Keratinocyte (primary cell): Measurements from ENCODE around the gene ZDHHC3. TPM values are rescaled to one million over a fixed set of nuclear protein-coding genes. Genes with fewer than 3 reads are reported as not detected.

Experiments used
- DNase-seq: peaks from one replicate; pipeline ENCODE4 v3.0.0-alpha.2; 2011; ENCODE audit warnings: low read depth, missing footprints, low spot score
- FAIRE-seq: peaks from 2 replicates; lab custom pipeline; 2011; peaks lifted over from hg19 to GRCh38; lab: Jason Lieb, UNC
- H2AFZ ChIP-seq: 2 replicates; pipeline ENCODE4 v1.6.0; 2012; ENCODE audit warnings: low read length, control low read depth, inconsistent platforms; ENCODE audit not compliant: control insufficient read depth
- H3K27ac ChIP-seq: 2 replicates; pipeline ENCODE4 v1.5.1; 2011; ENCODE audit warnings: low read length; ENCODE audit not compliant: control insufficient read depth, insufficient read depth
- H3K27me3 ChIP-seq: 3 replicates; pipeline ENCODE4 v1.6.0; 2011; ENCODE audit warnings: low read length; ENCODE audit not compliant: control insufficient read depth, insufficient read depth; ENCODE audit errors: extremely low read depth
- H3K36me3 ChIP-seq, 2 experiments: 2 replicates in 1 of 2; 3 replicates in 1 of 2; pipeline ENCODE4 v1.5.1; 2011; ENCODE audit warnings: low read length in 2 of 2, mild to moderate bottlenecking in 1 of 2; ENCODE audit not compliant: control insufficient read depth in 2 of 2, insufficient read depth in 2 of 2; ENCODE audit errors: extremely low read depth in 1 of 2
- H3K4me1 ChIP-seq: 3 replicates; pipeline ENCODE4 v1.5.1; 2011; ENCODE audit warnings: low read length; ENCODE audit not compliant: control insufficient read depth, insufficient read depth; ENCODE audit errors: extremely low read depth
- H3K4me2 ChIP-seq: 3 replicates; pipeline ENCODE4 v1.6.0; 2011; ENCODE audit warnings: low read depth, low read length; ENCODE audit not compliant: control insufficient read depth, insufficient read depth; ENCODE audit errors: extremely low read depth
- H3K4me3 ChIP-seq, 3 experiments: fragments of 200-600 bp in 1 of 3; sonication (generic) in 1 of 3; 2 replicates in 2 of 3; 3 replicates in 1 of 3; pipeline ENCODE4 v1.5.1; 2011 to 2016; ENCODE audit warnings: low read length in 3 of 3, mild to moderate bottlenecking in 3 of 3, control low read depth in 2 of 3, inconsistent platforms in 1 of 3, low read depth in 1 of 3, mixed read lengths in 1 of 3, mixed run types in 1 of 3, moderate library complexity in 1 of 3; ENCODE audit not compliant: control insufficient read depth in 2 of 3, insufficient read depth in 2 of 3; ENCODE audit errors: extremely low read depth in 1 of 3
- H3K79me2 ChIP-seq: 2 replicates; pipeline ENCODE4 v1.6.0; 2012; ENCODE audit warnings: low read length; ENCODE audit not compliant: control insufficient read depth, insufficient read depth
- H3K9ac ChIP-seq: 3 replicates; pipeline ENCODE4 v1.6.0; 2011; ENCODE audit warnings: low read length; ENCODE audit not compliant: control insufficient read depth, insufficient read depth; ENCODE audit errors: extremely low read depth
- H3K9me1 ChIP-seq: 3 replicates; pipeline ENCODE4 v1.6.0; 2011; ENCODE audit warnings: low read length; ENCODE audit not compliant: control insufficient read depth, insufficient read depth; ENCODE audit errors: extremely low read depth
- H3K9me3 ChIP-seq: 2 replicates; pipeline ENCODE4 v1.5.1; 2012; ENCODE audit warnings: low read depth, low read length; ENCODE audit not compliant: control insufficient read depth
- H4K20me1 ChIP-seq: 3 replicates; pipeline ENCODE4 v1.6.0; 2011; ENCODE audit warnings: low read length; ENCODE audit not compliant: control insufficient read depth, insufficient read depth; ENCODE audit errors: extremely low read depth
- EZH2 ChIP-seq: IDR thresholded peaks from one replicate; pipeline ENCODE4 v1.6.1; 2012; ENCODE audit warnings: inconsistent platforms, mild to moderate bottlenecking, low read length, moderate library complexity
- dilution Hi-C: fragments of 300-500 bp; cut with MboI; formaldehyde crosslinking; loops from one replicate; pipeline ENCODE4 v1.7.0; 2020; ENCODE audit warnings: low sequenced_read_pairs; ENCODE audit not compliant: extremely low pct_ligation_motif_present
- polyA plus RNA-seq, 5 experiments: library from polyadenylated mRNA; depleted of rRNA in 3 of 5; stranded (reverse) in 3 of 5; stranded (forward) in 1 of 5; unstranded in 1 of 5; fragments of >200 nt; gene quantifications; 1 replicate in 1 of 5; 2 replicates in 3 of 5; 3 replicates in 1 of 5; pipeline versions ENCODE4 v1.2.1 to v1.2.3, GENCODE V29; 2011 to 2012; ENCODE audit warnings: missing spikeins in 2 of 5, low read depth in 1 of 5, low replicate concordance in 1 of 5
- TF ChIP-seq, protein P1 (sequence below), 3 experiments: IDR thresholded peaks in 1 of 3; conservative IDR thresholded peaks in 1 of 3; optimal IDR thresholded peaks in 1 of 3; 2 replicates in 2 of 3; 3 replicates in 1 of 3; pipeline versions ENCODE3 to v1.5.1; 2011; ENCODE audit warnings: low read length in 3 of 3, mild to moderate bottlenecking in 3 of 3, moderate library complexity in 2 of 3, control low read depth in 1 of 3, inconsistent platforms in 1 of 3; ENCODE audit not compliant: insufficient read depth in 2 of 3; ENCODE audit errors: extremely low read depth in 1 of 3

ZDHHC3 gene
- polyA plus RNA-seq, 1 donor (not counting 4 experiments of a cell fraction or from before 2014, with no cell fraction given) = 151 TPM

DNA sequence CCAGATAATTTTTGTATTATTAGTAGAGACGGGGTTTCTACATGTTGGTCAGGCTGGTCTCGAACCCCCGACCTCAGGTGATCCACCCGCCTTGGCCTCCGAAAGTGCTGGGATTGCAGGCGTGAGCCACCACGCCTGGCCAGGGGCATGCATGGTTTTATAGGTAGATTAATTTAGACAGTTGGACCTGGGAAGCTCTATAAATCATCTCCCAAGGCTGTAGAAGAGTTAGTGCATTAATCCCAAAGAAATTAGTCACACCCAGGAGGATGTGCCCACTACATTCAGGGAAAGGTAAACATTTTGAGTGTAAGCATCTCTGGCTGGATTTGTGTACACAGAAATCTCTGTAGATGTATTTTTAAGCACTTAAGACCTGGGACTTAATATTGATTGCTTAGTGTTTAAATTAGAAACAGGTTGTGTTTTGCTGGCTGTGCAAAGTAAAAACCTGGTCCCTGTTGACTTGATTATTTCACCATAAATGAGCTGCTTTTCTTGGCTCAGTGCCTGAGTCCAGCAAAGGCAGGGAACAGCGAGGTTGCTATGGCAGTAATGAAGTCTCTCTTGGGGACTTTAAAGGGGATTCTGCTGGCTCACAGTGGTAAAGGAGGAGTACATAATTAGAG is 19.3 kb upstream of the ZDHHC3 start:
- Histone ChIP-seq H3K9ac (no peak overlapping the region), H3K9me3 (no peaks in the 10 kb centered on the region), H3K79me2 (peaks cover 16% of the 10 kb centered on the region), H2AFZ (no peak overlapping the region), H3K4me1 (peaks cover 39% of the 10 kb centered on the region), H3K27me3 (no peaks in the 10 kb centered on the region), H3K4me3 (no peak overlapping the region), H3K27ac (no peak overlapping the region), H3K9me1 (peaks cover 5% of the 10 kb centered on the region), H3K4me2 (no peak overlapping the region), H4K20me1 (no peaks in the 10 kb centered on the region), H3K36me3 (peaks cover 19 to 46% of the 10 kb centered on the region in 2 experiments)
- FAIRE-seq (no peak), DNase-seq (no peak)
- dilution Hi-C loops = no loop called here
- TF ChIP-seq, protein P1, sequence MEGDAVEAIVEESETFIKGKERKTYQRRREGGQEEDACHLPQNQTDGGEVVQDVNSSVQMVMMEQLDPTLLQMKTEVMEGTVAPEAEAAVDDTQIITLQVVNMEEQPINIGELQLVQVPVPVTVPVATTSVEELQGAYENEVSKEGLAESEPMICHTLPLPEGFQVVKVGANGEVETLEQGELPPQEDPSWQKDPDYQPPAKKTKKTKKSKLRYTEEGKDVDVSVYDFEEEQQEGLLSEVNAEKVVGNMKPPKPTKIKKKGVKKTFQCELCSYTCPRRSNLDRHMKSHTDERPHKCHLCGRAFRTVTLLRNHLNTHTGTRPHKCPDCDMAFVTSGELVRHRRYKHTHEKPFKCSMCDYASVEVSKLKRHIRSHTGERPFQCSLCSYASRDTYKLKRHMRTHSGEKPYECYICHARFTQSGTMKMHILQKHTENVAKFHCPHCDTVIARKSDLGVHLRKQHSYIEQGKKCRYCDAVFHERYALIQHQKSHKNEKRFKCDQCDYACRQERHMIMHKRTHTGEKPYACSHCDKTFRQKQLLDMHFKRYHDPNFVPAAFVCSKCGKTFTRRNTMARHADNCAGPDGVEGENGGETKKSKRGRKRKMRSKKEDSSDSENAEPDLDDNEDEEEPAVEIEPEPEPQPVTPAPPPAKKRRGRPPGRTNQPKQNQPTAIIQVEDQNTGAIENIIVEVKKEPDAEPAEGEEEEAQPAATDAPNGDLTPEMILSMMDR (optimal IDR thresholded peaks at IDR 0.05 in 1 of 3, IDR thresholded peaks at IDR 0.05 in 1 of 3, conservative IDR thresholded peaks at IDR 0.05 in 1 of 3; ENCODE audit: extremely low read depth in 1 of 3, insufficient read depth in 2 of 3, low read length in 3 of 3) = no peak
- no peak for TF ChIP-seq EZH2

DNA sequence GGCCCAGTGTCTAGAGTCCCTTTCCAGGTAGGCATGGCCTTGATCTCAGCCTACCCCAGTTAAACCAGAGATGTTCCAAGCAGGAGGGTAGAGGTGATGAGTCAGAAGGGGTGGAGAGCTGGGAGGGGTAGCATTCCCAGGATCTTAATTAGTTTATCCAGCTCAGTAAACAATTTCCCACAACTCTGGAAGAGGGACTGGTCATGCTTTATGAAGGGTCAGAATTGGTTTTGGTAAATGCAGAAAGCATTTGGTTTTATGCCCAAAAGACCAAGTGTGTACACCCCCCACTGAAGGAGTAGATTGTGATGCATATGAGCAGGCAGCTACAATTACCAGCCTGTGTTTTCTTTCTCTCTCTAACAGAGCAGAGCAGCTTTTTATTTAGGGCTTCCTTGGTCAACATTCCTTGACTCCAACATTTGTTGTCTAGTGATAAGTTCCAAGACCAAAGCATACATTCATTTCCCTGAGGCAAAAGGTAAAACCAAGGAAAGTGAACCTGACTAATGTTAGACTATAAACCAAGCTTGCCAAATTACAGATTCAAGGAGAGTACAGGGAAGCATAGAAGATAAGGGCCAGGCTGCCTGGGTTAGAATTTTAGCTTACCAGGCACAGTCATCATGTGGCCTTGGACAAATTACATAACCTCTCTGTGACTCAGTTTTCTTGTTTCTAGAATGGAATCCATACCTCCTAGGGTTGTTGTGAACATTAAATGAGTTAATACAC is 17.7 kb upstream of the ZDHHC3 start:
- TF ChIP-seq EZH2 = no peak
- dilution Hi-C loops = no loop called here
- H3K79me2 ChIP-seq = peaks cover 24% of the 10 kb centered on the region
- peak overlapping the region; percentile 57 for H2AFZ ChIP-seq
- H3K4me1 ChIP-seq = peaks cover 39% of the 10 kb centered on the region
- peaks cover 15 to 44% of the 10 kb centered on the region in 2 experiments for H3K36me3 ChIP-seq
- peak overlapping the region in 2 of 3 experiments; percentile 9 to 27 for H3K4me3 ChIP-seq
- H3K4me2 ChIP-seq = peak overlapping the region; percentile 82
- no peaks in the 10 kb centered on the region for H4K20me1 ChIP-seq
- H3K27me3 ChIP-seq = no peaks in the 10 kb centered on the region
- FAIRE-seq = no peak
- H3K9me1 ChIP-seq = peaks cover 5% of the 10 kb centered on the region
- no peaks in the 10 kb centered on the region for H3K9me3 ChIP-seq
- peak; percentile 79 for DNase-seq
- H3K27ac ChIP-seq = peak overlapping the region; percentile 98
- H3K9ac ChIP-seq = peak overlapping the region; percentile 70
